Measurements from ENCODE around the gene GAS2.

The GAS2 gene

GRCh38 chr11:22627421-22627820, 39.0 kb upstream of the GAS2 start:
- no peaks in the 10 kb centered on the region for H3K27me3 ChIP-seq
- peaks cover 17 to 18% of the 10 kb centered on the region in 2 experiments for H3K4me1 ChIP-seq (ENCODE audit: control insufficient read depth in 1 of 2, insufficient read depth in 1 of 2, low read depth in 1 of 2, low read length in 1 of 2)
- TF ChIP-seq CTCF (IDR thresholded peaks at IDR 0.05): no peak
- no peak overlapping the region for H3K27ac ChIP-seq
- H3K9me3 ChIP-seq: no peaks in the 10 kb centered on the region
- H3K36me3 ChIP-seq: no peaks in the 10 kb centered on the region
- H3K4me3 ChIP-seq (ENCODE audit: low read depth in 1 of 2, low read length in 1 of 2): no peak overlapping the region

- Histone ChIP-seq H3K4me1 (ENCODE audit: control insufficient read depth in 1 of 2, insufficient read depth in 1 of 2, low read depth in 1 of 2, low read length in 1 of 2) (no peaks in the 10 kb centered on the region), H3K4me3 (ENCODE audit: low read depth in 1 of 2, low read length in 1 of 2) (no peak overlapping the region), H3K27ac (no peak overlapping the region), H3K36me3 (no peaks in the 10 kb centered on the region), H3K27me3 (no peaks in the 10 kb centered on the region), H3K9me3 (no peaks in the 10 kb centered on the region)
- no peak for TF ChIP-seq CTCF (IDR thresholded peaks at IDR 0.05)
These were observed 33.0 kb upstream of the GAS2 start for GRCh38 chr11:22633354-22633902.

GRCh38 chr11:22634897-22635629, 31.3 kb upstream of the GAS2 start:
- H3K27ac ChIP-seq: no peak overlapping the region
- no peaks in the 10 kb centered on the region for H3K4me1 ChIP-seq (ENCODE audit: control insufficient read depth in 1 of 2, insufficient read depth in 1 of 2, low read depth in 1 of 2, low read length in 1 of 2)
- no peaks in the 10 kb centered on the region for H3K9me3 ChIP-seq
- no peak for TF ChIP-seq CTCF (IDR thresholded peaks at IDR 0.05)
- H3K27me3 ChIP-seq: no peaks in the 10 kb centered on the region
- no peaks in the 10 kb centered on the region for H3K36me3 ChIP-seq
- H3K4me3 ChIP-seq (ENCODE audit: low read depth in 1 of 2, low read length in 1 of 2): no peak overlapping the region

- Histone ChIP-seq H3K27ac (no peak overlapping the region), H3K36me3 (no peaks in the 10 kb centered on the region), H3K27me3 (no peaks in the 10 kb centered on the region), H3K4me3 (ENCODE audit: low read depth in 1 of 2, low read length in 1 of 2) (no peak overlapping the region), H3K4me1 (ENCODE audit: control insufficient read depth in 1 of 2, insufficient read depth in 1 of 2, low read depth in 1 of 2, low read length in 1 of 2) (no peaks in the 10 kb centered on the region), H3K9me3 (no peaks in the 10 kb centered on the region)
- TF ChIP-seq CTCF (IDR thresholded peaks at IDR 0.05): no peak
These were observed 30.7 kb upstream of the GAS2 start for GRCh38 chr11:22635689-22636088.

- H3K27ac ChIP-seq: no peak overlapping the region
- no peaks in the 10 kb centered on the region for H3K27me3 ChIP-seq
- no peaks in the 10 kb centered on the region for H3K9me3 ChIP-seq
- H3K4me1 ChIP-seq (ENCODE audit: control insufficient read depth in 1 of 2, insufficient read depth in 1 of 2, low read depth in 1 of 2, low read length in 1 of 2): no peaks in the 10 kb centered on the region
- no peak for TF ChIP-seq CTCF (IDR thresholded peaks at IDR 0.05)
- no peak overlapping the region for H3K4me3 ChIP-seq (ENCODE audit: low read depth in 1 of 2, low read length in 1 of 2)
- no peaks in the 10 kb centered on the region for H3K36me3 ChIP-seq
These were observed 25.5 kb upstream of the GAS2 start for GRCh38 chr11:22640862-22641261.
